NCI-H1048 (cell line): ENCODE measurements around the gene SNRNP70.
"Not testable (repeated sequence)": the region's sequence is repeated elsewhere in the genome, so short reads cannot be mapped to it uniquely, and the experiment has no call there.

ENCODE experiments used
- DNase-seq: peaks from one replicate; lab custom pipeline; 2025; lab: John Stamatoyannopoulos, UW

The SNRNP70 gene

GRCh38 chr19:49085020-49085867, at the start of gene SNRNP70:
Gene SNRNP70 (plus strand): TSS chr19:49085451. CDS start chr19:49086415, 964 bp downstream.
- peak; percentile 96 for DNase-seq

- DNase-seq, result not testable (repeated sequence)
Measured at GRCh38 chr19:49036815-49037214, 48.4 kb upstream of the SNRNP70 start, which contains the start of gene CGB1. Gene CGB1 (minus strand): TSS chr19:49036895. CDS start chr19:49036711, 184 bp downstream.

- not testable (repeated sequence) for DNase-seq
Measured at GRCh38 chr19:49038111-49038510, 47.1 kb upstream of the SNRNP70 start.

- DNase-seq, result not testable (repeated sequence)
Measured at GRCh38 chr19:49038557-49039276, 46.5 kb upstream of the SNRNP70 start.

- DNase-seq, result not testable (repeated sequence)
Measured at GRCh38 chr19:49039736-49040135, 45.5 kb upstream of the SNRNP70 start.

GRCh38 chr19:49042177-49042576, 43.1 kb upstream of the SNRNP70 start:
- DNase-seq, result no peak

GRCh38 chr19:49042666-49043065, 42.6 kb upstream of the SNRNP70 start:
- DNase-seq, result not testable (repeated sequence)

GRCh38 chr19:49043548-49043947, 41.7 kb upstream of the SNRNP70 start, which contains the start of gene CGB5:
Gene CGB5 (plus strand): TSS chr19:49043848. CDS start chr19:49044210, 362 bp downstream.
- DNase-seq, result not testable (repeated sequence)

GRCh38 chr19:49049011-49049410, 36.2 kb upstream of the SNRNP70 start, which contains the start of gene CGB8:
Gene CGB8 (minus strand): TSS chr19:49049111. CDS start chr19:49048739, 372 bp downstream.
- DNase-seq, result not testable (repeated sequence)

- DNase-seq, result not testable (repeated sequence)
Measured at GRCh38 chr19:49049834-49050233, 35.4 kb upstream of the SNRNP70 start.

GRCh38 chr19:49050376-49051033, 34.7 kb upstream of the SNRNP70 start:
- not testable (repeated sequence) for DNase-seq

- no peak for DNase-seq
Measured at GRCh38 chr19:49056101-49056901, 28.9 kb upstream of the SNRNP70 start.

- DNase-seq, result not testable (repeated sequence)
Measured at GRCh38 chr19:49056902-49057596, 28.2 kb upstream of the SNRNP70 start.

- DNase-seq, result no peak
Measured at GRCh38 chr19:49057636-49058234, 27.5 kb upstream of the SNRNP70 start, which contains the start of gene CGB7. Gene CGB7 (minus strand): TSS chr19:49057749. CDS start chr19:49055375, 2,374 bp downstream.

- no peak for DNase-seq
Measured at GRCh38 chr19:49058562-49058961, 26.7 kb upstream of the SNRNP70 start.

GRCh38 chr19:49059053-49059452, 26.2 kb upstream of the SNRNP70 start:
- no peak for DNase-seq

GRCh38 chr19:49061000-49061399, 24.3 kb upstream of the SNRNP70 start:
- no peak for DNase-seq

GRCh38 chr19:49061445-49061844, 23.8 kb upstream of the SNRNP70 start:
- no peak for DNase-seq

GRCh38 chr19:49064029-49064629, 21.1 kb upstream of the SNRNP70 start:
- DNase-seq, result no peak
